OCI-LY7 (cell line): ENCODE results near the gene RNF144A. TPM values are rescaled to one million over a fixed set of nuclear protein-coding genes. Genes with fewer than 3 reads are reported as not detected.

ENCODE experiments used
- BruUV-seq: library from RNA; stranded (reverse); fragments of 400-500 nt; replicated peaks from 2 replicates; lab custom pipeline; 2021; lab: Mats Ljungman, UMichigan
- CTCF ChIA-PET: fragments of 300-600 bp; sonication (Branson Sonifier 250); formaldehyde crosslinking; loops from one replicate; lab custom pipeline; 2022; ENCODE audit warnings: antibody characterized with exemption; ENCODE audit not compliant: unreplicated experiment; lab: Charles Lee
- POLR2A ChIA-PET: fragments of 300-600 bp; sonication (Branson Sonifier 250); formaldehyde crosslinking; loops from one replicate; lab custom pipeline; 2022; ENCODE audit warnings: antibody characterized with exemption; lab: Charles Lee
- DNase-seq: peaks from one replicate; pipeline ENCODE4 v3.0.0-alpha.2; 2015; ENCODE audit warnings: low spot score
- H2AFZ ChIP-seq: fragments of 200-600 bp; sonication (generic), shearing (Covaris generic); 2 replicates; pipeline ENCODE4 v1.6.1; 2014; ENCODE audit warnings: mild to moderate bottlenecking, antibody characterized with exemption, low read length, moderate library complexity
- H3K27ac ChIP-seq: fragments of 200-600 bp; sonication (generic); 2 replicates; pipeline ENCODE4 v1.5.1; 2014; ENCODE audit warnings: mixed run types, low read depth, mild to moderate bottlenecking, moderate library complexity, low read length, inconsistent platforms; ENCODE audit not compliant: poor library complexity, severe bottlenecking
- H3K36me3 ChIP-seq: fragments of 200-600 bp; sonication (generic); 2 replicates; pipeline ENCODE4 v1.6.1; 2014; ENCODE audit warnings: mild to moderate bottlenecking, antibody characterized with exemption, low read length, moderate library complexity, mixed read lengths; ENCODE audit not compliant: insufficient read depth
- H3K4me1 ChIP-seq: fragments of 200-600 bp; sonication (generic); 2 replicates; pipeline ENCODE4 v1.5.1; 2014; ENCODE audit warnings: mild to moderate bottlenecking, low read length; ENCODE audit not compliant: insufficient read depth, poor library complexity, severe bottlenecking
- H3K4me2 ChIP-seq: fragments of 200-600 bp; sonication (generic); 2 replicates; pipeline ENCODE4 v1.6.1; 2014; ENCODE audit warnings: mild to moderate bottlenecking, low read length
- H3K4me3 ChIP-seq: fragments of 200-600 bp; sonication (generic); 2 replicates; pipeline ENCODE4 v1.5.1; 2014; ENCODE audit warnings: mild to moderate bottlenecking, low read depth, low read length; ENCODE audit not compliant: poor library complexity, severe bottlenecking
- H3K79me2 ChIP-seq: fragments of 200-600 bp; sonication (generic); 2 replicates; pipeline ENCODE4 v1.6.1; 2016; ENCODE audit warnings: low read depth, mild to moderate bottlenecking, low read length, moderate library complexity, mixed read lengths; ENCODE audit not compliant: insufficient read depth
- H3K9me2 ChIP-seq: fragments of 200-600 bp; sonication (generic); 2 replicates; pipeline ENCODE4 v1.6.1; 2016; ENCODE audit warnings: mild to moderate bottlenecking, low read length, mixed read lengths; ENCODE audit not compliant: insufficient read depth
- H3K9me3 ChIP-seq: fragments of 200-600 bp; sonication (generic); 2 replicates; pipeline ENCODE4 v1.6.1; 2014; ENCODE audit warnings: mild to moderate bottlenecking, mixed run types, low read length, mixed read lengths
- H4K20me1 ChIP-seq: fragments of 200-600 bp; sonication (generic); 2 replicates; pipeline ENCODE4 v1.6.1; 2014; ENCODE audit warnings: mild to moderate bottlenecking, antibody characterized with exemption, low read length, moderate library complexity, mixed read lengths; ENCODE audit not compliant: insufficient read depth
- CTCF ChIP-seq: fragments of 200-600 bp; sonication (generic); conservative IDR thresholded peaks from 2 replicates; pipeline ENCODE4 v1.5.1; 2014; ENCODE audit warnings: mild to moderate bottlenecking, antibody characterized with exemption, low read length, moderate library complexity, mixed read lengths
- EZH2phosphoT487 ChIP-seq: fragments of 200-600 bp; sonication (generic); IDR thresholded peaks from 2 replicates; pipeline ENCODE4 v1.6.1; 2018; ENCODE audit warnings: low read depth, borderline replicate concordance, mild to moderate bottlenecking, mixed run types, antibody characterized with exemption, low read length, moderate library complexity, mixed read lengths
- intact Hi-C: fragments of 100-400 bp; cut with micrococcal nuclease; formaldehyde crosslinking; loops from one replicate; pipeline ENCODE4 v1.10.0; 2022; ENCODE audit not compliant: unreplicated experiment
- total RNA-seq, 2 experiments: library from RNA; depleted of rRNA in 1 of 2; stranded (reverse); fragments of >200 nt in 1 of 2; shearing (Covaris generic) in 1 of 2; gene quantifications; 2 replicates each; pipeline ENCODE4 v1.2.3, GENCODE V29; 2014 to 2022

RNF144A gene
- total RNA-seq, 2 experiments from 2014 or later: 1.1 to 1.9 TPM

- no peaks in the 10 kb centered on the region for H3K79me2 ChIP-seq
- H3K4me2 ChIP-seq: no peak overlapping the region
- H3K36me3 ChIP-seq: no peaks in the 10 kb centered on the region
- no peak overlapping the region for H3K27ac ChIP-seq
- TF ChIP-seq CTCF: no peak
- no TSS peak for BruUV-seq
- intact Hi-C loops: no loop called here
- H2AFZ ChIP-seq: no peak overlapping the region
- CTCF ChIA-PET: no interaction called here
- no peaks in the 10 kb centered on the region for H3K4me1 ChIP-seq
- H3K9me2 ChIP-seq: no peaks in the 10 kb centered on the region
- no peak for DNase-seq
- no peaks in the 10 kb centered on the region for H4K20me1 ChIP-seq
- H3K9me3 ChIP-seq: no peaks in the 10 kb centered on the region
- no peak overlapping the region for H3K4me3 ChIP-seq
- POLR2A ChIA-PET: no interaction called here
Observed at GRCh38 chr2:6958616-6959235, 41.5 kb downstream of the RNF144A start.

GRCh38 chr2:6959751-6960150 is 42.5 kb downstream of the RNF144A start:
- H3K27ac ChIP-seq: no peak overlapping the region
- H3K9me2 ChIP-seq: no peaks in the 10 kb centered on the region
- H3K4me3 ChIP-seq: no peak overlapping the region
- no peaks in the 10 kb centered on the region for H3K4me1 ChIP-seq
- no TSS peak for BruUV-seq
- DNase-seq: no peak
- H3K36me3 ChIP-seq: no peaks in the 10 kb centered on the region
- H3K9me3 ChIP-seq: no peaks in the 10 kb centered on the region
- H3K79me2 ChIP-seq: no peaks in the 10 kb centered on the region
- TF ChIP-seq EZH2phosphoT487 (no peak), CTCF (no peak)
- intact Hi-C loops: no loop called here
- ChIA-PET POLR2A (no interaction called here), CTCF (no interaction called here)
- H2AFZ ChIP-seq: no peak overlapping the region
- no peaks in the 10 kb centered on the region for H4K20me1 ChIP-seq
- H3K4me2 ChIP-seq: no peak overlapping the region

GRCh38 chr2:6960659-6961058 is 43.4 kb downstream of the RNF144A start:
- Histone ChIP-seq H2AFZ (no peak overlapping the region), H3K27ac (no peak overlapping the region), H3K4me1 (no peaks in the 10 kb centered on the region), H3K4me3 (no peak overlapping the region), H3K4me2 (no peak overlapping the region), H3K9me3 (no peaks in the 10 kb centered on the region), H3K9me2 (no peaks in the 10 kb centered on the region), H4K20me1 (no peaks in the 10 kb centered on the region), H3K79me2 (no peaks in the 10 kb centered on the region), H3K36me3 (no peaks in the 10 kb centered on the region)
- DNase-seq: no peak
- no peak for TF ChIP-seq CTCF
- TF ChIP-seq EZH2phosphoT487: no peak
- CTCF ChIA-PET: no interaction called here
- BruUV-seq: no TSS peak
- POLR2A ChIA-PET: no interaction called here
- intact Hi-C loops: no loop called here
